Left lobe of liver (tissue), 2 donors: ENCODE results near the gene VPS36. TPM values are rescaled to one million over a fixed set of nuclear protein-coding genes. Genes with fewer than 3 reads are reported as not detected.
"Not testable (repeated sequence)": the region's sequence is repeated elsewhere in the genome, so short reads cannot be mapped to it uniquely, and the experiment has no call there.

Source experiments
- ATAC-seq: fragments of 200-7000 bp; cut with Tn5 transposase; one replicate; pipeline ENCODE4 v1.9.1; 2020; ENCODE audit warnings: mild to moderate bottlenecking, moderate library complexity
- DNase-seq: peaks from one replicate; pipeline ENCODE4 v3.0.0-alpha.2; 2020; ENCODE audit warnings: low spot score
- total RNA-seq: library from RNA; stranded (reverse); gene quantifications from one replicate; pipeline ENCODE4 v1.2.1, GENCODE V29; 2021
- donor health status: DM: no; HTN: no; CAD: no; lungs with moderate emphysema.
- donor health status: DM: no; HTN: yes; CAD: no.

VPS36 gene
- total RNA-seq, 1 donor from 2014 or later, result 16.5 TPM

DNA sequence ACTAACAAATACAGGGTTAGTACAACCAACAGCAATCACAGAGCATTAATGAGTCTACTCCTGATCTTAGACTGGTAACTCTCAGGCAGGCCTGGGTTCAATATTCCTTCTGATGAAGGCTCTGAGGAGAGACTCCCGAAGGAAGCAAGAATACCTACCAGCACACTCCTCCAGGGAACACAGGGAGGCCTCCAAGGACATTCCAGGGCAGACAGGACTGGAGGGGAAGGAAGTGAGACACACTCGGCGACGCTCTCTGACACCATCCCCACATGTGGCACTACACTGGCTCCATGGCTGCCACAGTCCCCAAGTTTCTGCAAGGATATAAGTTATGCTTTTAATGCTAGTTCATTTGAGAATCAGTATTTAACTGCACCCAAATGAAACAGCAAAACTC lies 64.6 kb downstream of the VPS36 start:
- ATAC-seq (no peak), DNase-seq (no peak)

DNA sequence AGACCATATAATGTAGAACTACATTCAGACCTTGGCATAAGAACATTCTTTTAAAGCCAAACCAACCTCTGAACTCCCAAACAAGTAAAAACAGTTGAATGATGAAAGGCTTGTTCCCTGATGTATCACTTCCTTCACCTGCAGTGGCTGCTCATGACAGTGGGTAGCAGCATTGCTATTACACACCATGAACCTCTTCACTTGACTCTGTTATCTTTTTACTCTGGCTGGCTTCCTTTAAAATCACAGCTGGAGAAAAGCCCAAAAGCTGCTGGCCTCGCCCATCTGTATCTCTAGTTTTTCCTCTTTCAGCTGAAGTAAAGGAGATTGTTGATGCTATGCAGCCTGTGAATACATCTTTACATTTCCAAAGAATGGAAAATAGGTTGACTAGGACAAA lies 67.1 kb downstream of the VPS36 start:
- no peak for ATAC-seq
- no peak for DNase-seq

DNA sequence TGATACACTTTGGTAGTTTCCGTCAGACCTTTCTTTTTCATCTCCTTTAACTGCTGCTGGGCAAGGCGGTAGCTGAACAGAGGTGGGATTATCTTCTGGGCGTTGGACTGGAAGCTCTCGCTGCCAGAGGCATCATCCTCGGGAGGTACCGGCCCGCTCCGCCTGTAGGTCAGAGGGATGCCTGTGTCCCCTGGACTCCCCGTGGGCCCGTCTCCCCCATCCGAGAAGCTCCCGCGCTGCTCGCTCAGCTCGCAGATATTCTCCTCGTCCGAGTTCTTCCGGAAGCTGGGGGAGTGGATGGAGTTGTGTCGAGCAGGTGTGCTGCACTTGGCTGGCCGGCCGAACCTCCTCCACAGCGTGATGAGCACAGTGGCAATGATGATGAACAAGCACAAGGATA lies 72.1 kb downstream of the VPS36 start:
- DNase-seq, result no peak
- ATAC-seq, result no peak

DNA sequence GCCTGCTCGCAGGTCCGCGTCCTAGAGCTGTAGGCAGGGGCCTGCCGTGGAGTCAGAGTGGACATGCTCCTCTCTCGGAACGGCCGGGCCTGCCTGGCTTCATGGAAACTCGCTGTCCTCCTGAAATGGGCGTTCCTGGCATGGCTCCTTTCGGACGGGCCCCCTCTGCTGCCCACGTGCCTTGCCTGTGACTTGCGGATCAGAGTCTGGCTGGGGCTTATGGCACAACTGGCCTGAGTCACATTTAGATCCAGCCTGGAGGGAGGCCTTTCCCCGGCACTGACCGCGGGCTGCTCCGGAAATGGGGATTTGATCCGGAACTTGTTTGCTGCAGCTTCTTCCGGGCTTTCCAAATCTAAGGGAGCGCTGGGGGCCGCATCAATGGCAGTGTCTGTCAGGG lies 72.5 kb downstream of the VPS36 start:
- no peak for ATAC-seq
- no peak for DNase-seq

DNA sequence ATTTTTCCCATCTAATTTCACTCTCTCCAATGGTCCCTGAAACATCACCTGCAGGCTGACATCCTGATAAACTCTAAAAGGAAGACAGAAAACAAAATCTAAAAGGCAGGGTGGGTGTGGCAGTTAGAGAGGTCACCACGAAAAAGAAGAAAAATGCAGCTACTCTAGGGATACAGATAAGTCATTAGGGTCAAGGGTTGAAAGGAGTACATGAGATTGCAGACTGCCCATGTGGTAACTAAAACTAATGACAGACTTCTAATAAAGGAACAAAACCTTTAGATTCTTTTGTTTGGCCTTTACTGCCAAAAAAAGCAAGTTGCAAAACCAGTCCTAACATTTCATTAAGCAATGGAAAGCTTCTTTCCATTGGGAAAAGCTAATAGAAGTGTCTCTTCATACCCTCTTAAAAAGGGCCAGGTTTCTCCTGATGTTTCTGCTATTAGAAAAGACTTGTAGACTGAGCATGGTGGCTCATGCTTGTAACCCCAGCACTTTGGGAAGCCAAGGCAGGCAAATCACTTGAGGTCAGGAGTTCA lies 75.5 kb downstream of the VPS36 start:
- DNase-seq (no peak), ATAC-seq (peak; percentile 79)

DNA sequence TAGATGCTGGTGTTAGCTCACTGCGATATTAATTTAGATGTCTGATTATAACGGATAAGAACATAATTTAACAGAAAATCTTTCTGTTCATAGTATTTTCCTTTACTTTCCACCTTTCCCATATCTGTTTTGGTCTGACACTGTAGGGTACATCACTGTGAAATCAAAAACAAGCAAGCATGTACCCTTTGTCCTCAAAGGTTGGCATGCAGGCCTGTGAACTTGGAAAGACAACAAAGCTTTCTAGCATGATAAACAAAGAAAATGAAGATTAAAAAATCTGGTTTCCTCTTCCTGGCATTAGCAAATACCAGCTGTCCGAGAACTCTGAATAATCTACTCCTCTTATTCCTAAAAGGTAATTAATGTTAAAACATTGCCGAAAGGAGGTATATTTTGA lies 76.0 kb downstream of the VPS36 start:
- DNase-seq, result peak; percentile 69
- ATAC-seq, result peak; percentile 92

DNA sequence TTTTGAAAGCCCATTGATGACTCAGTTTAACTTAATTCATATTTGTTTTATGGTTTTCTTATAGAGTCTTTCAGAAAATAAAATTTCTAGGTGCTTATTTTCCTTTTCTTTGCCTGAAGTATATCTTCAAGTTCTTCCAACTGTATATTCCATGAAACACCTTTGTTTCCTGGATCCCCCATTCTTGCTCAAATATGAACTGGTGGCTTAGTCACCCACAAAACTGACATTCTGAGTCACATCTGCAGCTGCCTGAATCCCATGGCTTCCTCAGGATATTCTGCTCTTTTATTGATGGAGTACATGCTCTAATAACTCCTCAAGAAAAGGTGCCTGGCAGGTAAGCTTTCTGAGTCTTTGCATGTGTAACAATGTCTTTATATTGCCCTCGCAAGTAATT lies 77.2 kb downstream of the VPS36 start:
- ATAC-seq, DNase-seq: not testable (repeated sequence)

DNA sequence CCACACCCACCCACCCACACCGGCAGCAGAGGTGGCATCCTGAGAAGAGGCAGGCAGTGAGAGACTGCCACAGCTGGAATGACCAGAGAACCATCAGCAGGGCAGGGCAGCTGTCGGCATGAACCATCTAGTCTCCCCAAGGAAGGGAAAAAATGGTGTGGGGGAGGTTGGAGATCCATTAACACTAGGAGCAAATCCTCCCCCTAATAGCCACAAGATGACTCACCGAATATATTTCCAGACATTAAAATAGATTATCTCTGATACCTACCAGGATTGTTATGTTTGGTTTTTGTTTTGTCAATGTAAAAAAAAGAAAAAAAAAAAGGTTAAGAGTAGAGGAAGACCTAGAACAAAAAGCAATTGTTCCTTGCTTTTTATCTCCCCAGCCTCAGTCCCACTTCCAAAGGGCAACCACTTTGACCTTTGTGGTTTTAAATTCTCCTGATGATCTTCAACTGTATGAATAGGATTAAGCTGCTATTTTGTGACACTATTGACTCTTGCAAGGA lies 78.6 kb downstream of the VPS36 start:
- DNase-seq (no peak), ATAC-seq (no peak)

DNA sequence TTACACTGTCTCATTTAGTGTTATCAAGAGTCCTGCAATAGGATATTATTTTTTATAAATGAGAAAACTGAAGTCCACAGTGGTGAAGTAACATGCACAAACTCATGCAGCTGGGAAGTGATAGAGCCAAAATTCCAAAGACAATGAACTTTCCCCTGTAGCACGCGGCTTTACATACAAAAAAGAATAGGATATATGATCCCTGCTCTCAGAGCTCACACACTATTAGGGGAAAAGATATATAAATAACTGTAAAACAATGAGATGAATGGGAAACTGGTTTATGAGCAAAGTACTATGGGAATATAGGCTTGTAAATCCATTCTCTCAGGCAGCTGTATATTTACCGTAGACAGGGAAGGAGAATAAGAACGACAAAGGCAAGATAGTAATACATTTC lies 84.1 kb downstream of the VPS36 start:
- ATAC-seq, result no peak

More for the DNA sequence above, 84.1 kb downstream of the VPS36 start:
- no peak for DNase-seq

Other genes starting within 250 kb of the VPS36 start
- gene THSD1, start 44.5 kb downstream of the VPS36 start, total RNA-seq, result 0.88 TPM
- 1.7 TPM for gene CKAP2, start 4.8 kb upstream of the VPS36 start, total RNA-seq
- 1.3 TPM for gene HNRNPA1L2, start 191.8 kb upstream of the VPS36 start, total RNA-seq
- 16.7 TPM for gene SUGT1, start 202.2 kb upstream of the VPS36 start, total RNA-seq